H9 (cell line): ENCODE measurements around the gene FNDC3B. TPM values are rescaled to one million over a fixed set of nuclear protein-coding genes. Genes with fewer than 3 reads are reported as not detected.

ENCODE experiments used
- DNase-seq: peaks from one replicate; pipeline ENCODE4 v3.0.0-alpha.2; 2017
- H2AFZ ChIP-seq: one replicate; pipeline ENCODE4 v1.6.1; 2013; ENCODE audit warnings: mild to moderate bottlenecking, low read length, control low read depth, moderate library complexity
- H2AK5ac ChIP-seq: 2 replicates; pipeline ENCODE4 v1.6.1; 2013; ENCODE audit warnings: low read length, control low read depth, mixed read lengths; ENCODE audit not compliant: insufficient read length
- H2BK120ac ChIP-seq: one replicate; pipeline ENCODE4 v1.6.1; 2013; ENCODE audit warnings: low read depth, mild to moderate bottlenecking, low read length, control low read depth, inconsistent platforms; ENCODE audit not compliant: poor library complexity, severe bottlenecking
- H2BK12ac ChIP-seq: 2 replicates; pipeline ENCODE4 v1.6.1; 2013; ENCODE audit warnings: low read length, control low read depth, mixed read lengths, low read depth; ENCODE audit not compliant: insufficient read length
- H2BK15ac ChIP-seq: 2 replicates; pipeline ENCODE4 v1.6.1; 2013; ENCODE audit warnings: low read depth, low read length, control low read depth
- H2BK20ac ChIP-seq: one replicate; pipeline ENCODE4 v1.6.1; 2013; ENCODE audit warnings: low read depth, mild to moderate bottlenecking, low read length, control low read depth, inconsistent platforms; ENCODE audit not compliant: poor library complexity, severe bottlenecking
- H2BK5ac ChIP-seq: 2 replicates; pipeline ENCODE4 v1.6.1; 2013; ENCODE audit warnings: low read length, control low read depth, mixed read lengths; ENCODE audit not compliant: insufficient read length
- H3K14ac ChIP-seq: 2 replicates; pipeline ENCODE4 v1.6.1; 2013; ENCODE audit warnings: low read length, control low read depth; ENCODE audit not compliant: insufficient read depth
- H3K18ac ChIP-seq: 2 replicates; pipeline ENCODE4 v1.6.1; 2013; ENCODE audit warnings: low read depth, mild to moderate bottlenecking, mixed read lengths, low read length, control low read depth; ENCODE audit not compliant: insufficient read length
- H3K23ac ChIP-seq: 2 replicates; pipeline ENCODE4 v1.6.1; 2013; ENCODE audit warnings: low read length, control low read depth, mixed read lengths, low read depth; ENCODE audit not compliant: insufficient read length
- H3K23me2 ChIP-seq: 2 replicates; pipeline ENCODE4 v1.6.1; 2013; ENCODE audit warnings: low read depth, mild to moderate bottlenecking, mixed read lengths, low read length, control low read depth; ENCODE audit not compliant: insufficient read length, poor library complexity, severe bottlenecking
- H3K27ac ChIP-seq: 2 replicates; pipeline ENCODE4 v1.5.1; 2013; ENCODE audit warnings: low read length, control low read depth, mixed read lengths, low read depth; ENCODE audit not compliant: insufficient read length
- H3K27me3 ChIP-seq: 2 replicates; pipeline ENCODE4 v1.6.1; 2013; ENCODE audit warnings: low read length, control low read depth, inconsistent platforms; ENCODE audit not compliant: insufficient read depth
- H3K4ac ChIP-seq: 2 replicates; pipeline ENCODE4 v1.6.1; 2013; ENCODE audit warnings: low read depth, mild to moderate bottlenecking, control low read depth, inconsistent platforms, low read length, moderate library complexity
- H3K4me1 ChIP-seq: 2 replicates; pipeline ENCODE4 v1.6.1; 2013; ENCODE audit warnings: low read length, control low read depth, inconsistent platforms; ENCODE audit not compliant: insufficient read depth
- H3K4me2 ChIP-seq: 2 replicates; pipeline ENCODE4 v1.6.1; 2013; ENCODE audit warnings: low read length, control low read depth, mixed read lengths; ENCODE audit not compliant: insufficient read length, insufficient read depth
- H3K56ac ChIP-seq: 2 replicates; pipeline ENCODE4 v1.6.1; 2013; ENCODE audit warnings: low read depth, mild to moderate bottlenecking, mixed read lengths, low read length, control low read depth; ENCODE audit not compliant: insufficient read length
- H3K79me1 ChIP-seq: 2 replicates; pipeline ENCODE4 v1.6.1; 2013; ENCODE audit warnings: low read depth, mild to moderate bottlenecking, moderate library complexity, low read length, control low read depth, inconsistent platforms; ENCODE audit not compliant: insufficient read depth, poor library complexity, severe bottlenecking
- H3K79me2 ChIP-seq: 2 replicates; pipeline ENCODE4 v1.6.1; 2013; ENCODE audit warnings: low read length, control low read depth, inconsistent platforms; ENCODE audit not compliant: insufficient read depth
- H3K9ac ChIP-seq: 2 replicates; pipeline ENCODE4 v1.6.1; 2013; ENCODE audit warnings: low read length, control low read depth, mixed read lengths; ENCODE audit not compliant: insufficient read length; ENCODE audit errors: extremely low read depth
- H3K9me3 ChIP-seq: one replicate; pipeline ENCODE4 v1.6.1; 2013; ENCODE audit warnings: low read depth, low read length, inconsistent platforms; ENCODE audit not compliant: control insufficient read depth
- H3T11ph ChIP-seq: one replicate; pipeline ENCODE4 v1.6.1; 2013; ENCODE audit warnings: mild to moderate bottlenecking, low read length, control low read depth, inconsistent platforms
- H4K20me1 ChIP-seq: one replicate; pipeline ENCODE4 v1.6.1; 2013; ENCODE audit not compliant: control insufficient read depth, insufficient read length, insufficient read depth
- H4K5ac ChIP-seq: 2 replicates; pipeline ENCODE4 v1.6.1; 2013; ENCODE audit warnings: low read depth, mild to moderate bottlenecking, mixed read lengths, low read length, control low read depth; ENCODE audit not compliant: insufficient read length
- H4K8ac ChIP-seq: replicated peaks from 2 replicates; pipeline ENCODE4 v1.6.1; 2013; ENCODE audit warnings: low read length, control low read depth, mixed read lengths, low read depth; ENCODE audit not compliant: insufficient read length
- H4K91ac ChIP-seq: 2 replicates; pipeline ENCODE4 v1.6.1; 2013; ENCODE audit warnings: low read depth, mild to moderate bottlenecking, moderate library complexity, mixed read lengths, low read length, control low read depth; ENCODE audit not compliant: insufficient read length
- H3K27ac Mint-ChIP-seq, 3 experiments: 2 replicates in 2 of 3; 3 replicates in 1 of 3; pipeline ENCODE4 v1.8.0; 2020 to 2021; ENCODE audit warnings: mixed read lengths in 3 of 3, mild to moderate bottlenecking in 1 of 3, moderate library complexity in 1 of 3
- H3K27me3 Mint-ChIP-seq: 2 replicates; pipeline ENCODE4 v1.8.0; 2021; ENCODE audit warnings: low read depth, mild to moderate bottlenecking, moderate library complexity, mixed read lengths
- H3K36me3 Mint-ChIP-seq, 3 experiments: 2 replicates in 2 of 3; 3 replicates in 1 of 3; pipeline ENCODE4 v1.8.0; 2020 to 2021; ENCODE audit warnings: low read depth in 3 of 3, mixed read lengths in 3 of 3; ENCODE audit not compliant: insufficient read depth in 1 of 3
- H3K4me1 Mint-ChIP-seq, 2 experiments: 2 replicates each; pipeline ENCODE4 v1.8.0; 2020; ENCODE audit warnings: mixed read lengths in 2 of 2
- H3K4me3 Mint-ChIP-seq, 2 experiments: 2 replicates in 1 of 2; 3 replicates in 1 of 2; pipeline ENCODE4 v1.8.0; 2020 to 2021; ENCODE audit warnings: mild to moderate bottlenecking in 2 of 2, mixed read lengths in 2 of 2, moderate library complexity in 1 of 2
- H3K9me3 Mint-ChIP-seq, 2 experiments: 2 replicates in 1 of 2; 3 replicates in 1 of 2; pipeline ENCODE4 v1.8.0; 2020; ENCODE audit warnings: mild to moderate bottlenecking in 2 of 2, mixed read lengths in 2 of 2, moderate library complexity in 1 of 2
- CTCF ChIP-seq: fragments of 200-600 bp; sonication (generic); conservative IDR thresholded peaks from 3 replicates; pipeline ENCODE4 v1.8.0; 2021; ENCODE audit warnings: antibody characterized with exemption, mild to moderate bottlenecking
- WGBS: extraction: QIAGEN DNeasy Blood & Tissue Kit; methylation state at CpG from one replicate; pipeline ENCODE4 v1.1.7; 2013; ENCODE audit warnings: missing lambda C conversion rate, low lambda C conversion rate, mixed read lengths; ENCODE audit not compliant: insufficient read length; ENCODE audit errors: extremely low coverage; 5-methylcytosine and 5-hydroxymethylcytosine counted together
- total RNA-seq: library from RNA; stranded (reverse); gene quantifications from 2 replicates; pipeline ENCODE4 v1.2.1, GENCODE V29; 2021

FNDC3B gene
- total RNA-seq, 1 experiment from 2014 or later = 43.8 TPM

- TF ChIP-seq CTCF = no peak
- Histone ChIP-seq H2AK5ac (no peak overlapping the region), H2BK5ac (no peak overlapping the region), H2BK120ac (no peak overlapping the region), H3K4me2 (no peak overlapping the region), H4K20me1 (no peaks in the 10 kb centered on the region), H2AFZ (no peak overlapping the region), H3K23me2 (no peaks in the 10 kb centered on the region), H3K4me1 (no peaks in the 10 kb centered on the region; the same call in 1 of the 2 replicates), H3K9ac (no peak overlapping the region), H3T11ph (no peak overlapping the region), H4K91ac (no peak overlapping the region), H4K5ac (no peak overlapping the region), H3K27ac (no peak overlapping the region), H3K4ac (no peak overlapping the region), H3K23ac (no peak overlapping the region), H3K79me2 (no peaks in the 10 kb centered on the region), H4K8ac (no peak overlapping the region), H3K79me1 (no peaks in the 10 kb centered on the region), H3K27me3 (no peaks in the 10 kb centered on the region), H3K18ac (no peak overlapping the region), H3K14ac (no peak overlapping the region), H3K9me3 (no peaks in the 10 kb centered on the region), H2BK15ac (no peak overlapping the region), H2BK20ac (no peak overlapping the region), H3K56ac (no peak overlapping the region), H2BK12ac (no peak overlapping the region)
- no CpG with 5 or more reads among the region's 4 CpGs for WGBS
- no peaks in the 10 kb centered on the region for H3K27me3 Mint-ChIP-seq
- H3K27ac Mint-ChIP-seq = peak overlapping the region in 1 of 3 experiments; percentile 23; a peak in 1 of 7 replicates
- no peak for DNase-seq
- H3K4me3 Mint-ChIP-seq = no peak overlapping the region
- H3K36me3 Mint-ChIP-seq = peaks cover 11 to 14% (median 13%) of the 10 kb centered on the region in 3 experiments
- H3K4me1 Mint-ChIP-seq = peaks cover 36% of the 10 kb centered on the region in 2 experiments
- H3K9me3 Mint-ChIP-seq = peaks cover 3 to 6% of the 10 kb centered on the region in 2 experiments
Observed at GRCh38 chr3:172210355-172210754, 171.0 kb downstream of the FNDC3B start.
